Heart left ventricle (tissue), 13 donors: ENCODE measurements around the gene ASAP3.

Source experiments
- CTCF ChIP-seq, 12 donors: fragments of 200-600 bp; sonication (generic) in 4 of 12; IDR thresholded peaks; one replicate each; pipeline versions ENCODE4 v1.5.0 to v1.8.0; 2018 to 2022; ENCODE audit warnings: antibody characterized with exemption in 12 of 12, mild to moderate bottlenecking in 5 of 12
- POLR2A ChIP-seq, 2 donors: fragments of 450-650 bp; IDR thresholded peaks; one replicate each; pipeline ENCODE4 v1.6.1; 2017; ENCODE audit warnings: antibody characterized with exemption in 2 of 2, mild to moderate bottlenecking in 2 of 2, moderate library complexity in 2 of 2
- donor health status: ischemic (EF 13 %, LVEDD 7.1; RV severe dilation, severe dysfunction).
- donor health status: DM: no; HTN: yes; CAD: no.
- donor health status: DM: no; HTN: no; CAD: no.
- donor health status: ischemic (EF 25% LVEDD 6.9; RV normal size, moderate dysfunction).
- donor health status: ischemic (EF 25% LVEDD 5.7; RV mildly dilated, moderate dysfunction).
- donor health status: ischemic (EF 35%, LVEDD 5.7; RV mildly dilated, moderate dysfunction).
- donor health status: nonischemic (EF 11% LVEDD 7.7; RV severe dilation, severe dysfunction).
- donor health status: DM: yes; HTN: yes; CAD: no.
- donor health status: PGD.
- donor health status: ischemic (EF 29% LVEDD 5.4; RV normal size, mild dysfunction).
- donor health status: nonischemic (EF 23%, LVEDD 6.1; RV moderate dilation, normal function).

GRCh38 chr1:23419180-23419579 is 64.8 kb downstream of the ASAP3 start:
- TF ChIP-seq CTCF (IDR thresholded peaks at IDR 0.05): no peak
- no peak for TF ChIP-seq POLR2A (IDR thresholded peaks at IDR 0.05)
